Measurements from ENCODE around the gene BTBD9.

DNA sequence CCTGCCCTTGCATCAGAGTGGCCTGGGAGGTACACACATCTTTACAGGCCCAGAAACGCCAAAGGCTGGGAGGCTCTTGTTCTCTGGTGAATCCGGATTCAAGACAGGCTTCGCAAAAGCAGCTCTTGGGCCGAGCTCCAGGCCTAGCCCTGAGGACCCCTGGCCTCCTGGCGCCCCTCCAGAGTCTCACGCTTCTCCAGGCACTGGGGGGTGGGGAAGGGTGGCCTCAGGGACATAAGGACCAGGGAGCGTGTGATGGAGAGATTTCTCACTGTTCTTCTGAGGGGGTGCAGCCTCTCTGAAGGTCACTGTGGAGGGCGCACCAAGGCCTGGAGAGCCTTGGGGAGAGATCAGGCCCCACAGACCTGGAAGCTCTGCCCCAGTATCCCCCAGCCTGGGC is 471.0 kb downstream of the BTBD9 start:
- TF ChIP-seq, protein P1, sequence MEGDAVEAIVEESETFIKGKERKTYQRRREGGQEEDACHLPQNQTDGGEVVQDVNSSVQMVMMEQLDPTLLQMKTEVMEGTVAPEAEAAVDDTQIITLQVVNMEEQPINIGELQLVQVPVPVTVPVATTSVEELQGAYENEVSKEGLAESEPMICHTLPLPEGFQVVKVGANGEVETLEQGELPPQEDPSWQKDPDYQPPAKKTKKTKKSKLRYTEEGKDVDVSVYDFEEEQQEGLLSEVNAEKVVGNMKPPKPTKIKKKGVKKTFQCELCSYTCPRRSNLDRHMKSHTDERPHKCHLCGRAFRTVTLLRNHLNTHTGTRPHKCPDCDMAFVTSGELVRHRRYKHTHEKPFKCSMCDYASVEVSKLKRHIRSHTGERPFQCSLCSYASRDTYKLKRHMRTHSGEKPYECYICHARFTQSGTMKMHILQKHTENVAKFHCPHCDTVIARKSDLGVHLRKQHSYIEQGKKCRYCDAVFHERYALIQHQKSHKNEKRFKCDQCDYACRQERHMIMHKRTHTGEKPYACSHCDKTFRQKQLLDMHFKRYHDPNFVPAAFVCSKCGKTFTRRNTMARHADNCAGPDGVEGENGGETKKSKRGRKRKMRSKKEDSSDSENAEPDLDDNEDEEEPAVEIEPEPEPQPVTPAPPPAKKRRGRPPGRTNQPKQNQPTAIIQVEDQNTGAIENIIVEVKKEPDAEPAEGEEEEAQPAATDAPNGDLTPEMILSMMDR (IDR thresholded peaks at IDR 0.05): no peak
- TF ChIP-seq POLR2A (IDR thresholded peaks at IDR 0.05): no peak
